HG03565 (cell line): ENCODE results near the gene ZNF512B.
"Not testable (repeated sequence)": the region's sequence is repeated elsewhere in the genome, so short reads cannot be mapped to it uniquely, and the experiment has no call there.

Experiments used
- ATAC-seq: cut with Tn5 transposase; IDR thresholded peaks from one replicate; pipeline ENCODE4 v1.9.1; 2021; ENCODE audit warnings: mild to moderate bottlenecking, moderate library complexity; ENCODE audit not compliant: unreplicated experiment

ZNF512B gene

DNA sequence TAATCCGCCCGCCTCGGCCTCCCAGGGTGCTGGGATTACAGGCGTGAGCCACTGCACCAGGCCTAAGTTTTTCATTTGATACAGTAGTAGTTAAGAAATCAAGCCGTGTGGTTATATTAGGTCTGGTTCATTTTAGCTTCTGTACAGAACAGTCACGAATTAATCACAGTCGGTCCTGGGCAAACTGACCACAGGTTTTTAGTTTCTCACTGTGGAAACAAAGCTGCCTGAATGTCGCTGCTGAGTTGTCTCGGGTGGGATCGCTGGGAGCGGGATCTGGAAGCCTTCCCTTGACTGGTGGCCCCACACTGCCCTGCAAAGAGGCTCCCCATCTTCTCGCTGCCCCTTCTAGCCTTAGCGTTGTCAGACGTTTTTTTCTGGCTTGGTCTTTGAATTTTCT lies 32.1 kb downstream of the ZNF512B start:
- ATAC-seq = no peak

DNA sequence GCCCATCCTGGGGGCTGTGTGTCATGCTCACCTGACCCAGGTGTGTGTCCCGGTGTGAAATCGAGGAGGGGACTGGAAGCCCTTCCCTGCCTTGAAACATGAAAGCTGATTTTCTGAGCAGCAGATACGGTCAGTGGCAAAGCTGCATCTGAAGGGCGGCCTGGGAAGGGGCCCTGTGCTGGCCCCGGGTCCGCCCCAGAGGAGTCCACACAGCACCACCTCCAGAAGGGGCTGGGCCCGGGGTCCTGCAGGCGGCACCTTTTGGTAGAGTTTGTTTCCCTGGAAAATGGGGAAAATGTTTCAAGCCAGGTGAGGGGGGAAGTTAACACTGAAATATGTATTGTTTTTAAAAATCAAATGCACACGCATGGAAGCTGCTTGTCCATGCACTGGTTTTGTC lies 34.3 kb downstream of the ZNF512B start:
- no peak for ATAC-seq

DNA sequence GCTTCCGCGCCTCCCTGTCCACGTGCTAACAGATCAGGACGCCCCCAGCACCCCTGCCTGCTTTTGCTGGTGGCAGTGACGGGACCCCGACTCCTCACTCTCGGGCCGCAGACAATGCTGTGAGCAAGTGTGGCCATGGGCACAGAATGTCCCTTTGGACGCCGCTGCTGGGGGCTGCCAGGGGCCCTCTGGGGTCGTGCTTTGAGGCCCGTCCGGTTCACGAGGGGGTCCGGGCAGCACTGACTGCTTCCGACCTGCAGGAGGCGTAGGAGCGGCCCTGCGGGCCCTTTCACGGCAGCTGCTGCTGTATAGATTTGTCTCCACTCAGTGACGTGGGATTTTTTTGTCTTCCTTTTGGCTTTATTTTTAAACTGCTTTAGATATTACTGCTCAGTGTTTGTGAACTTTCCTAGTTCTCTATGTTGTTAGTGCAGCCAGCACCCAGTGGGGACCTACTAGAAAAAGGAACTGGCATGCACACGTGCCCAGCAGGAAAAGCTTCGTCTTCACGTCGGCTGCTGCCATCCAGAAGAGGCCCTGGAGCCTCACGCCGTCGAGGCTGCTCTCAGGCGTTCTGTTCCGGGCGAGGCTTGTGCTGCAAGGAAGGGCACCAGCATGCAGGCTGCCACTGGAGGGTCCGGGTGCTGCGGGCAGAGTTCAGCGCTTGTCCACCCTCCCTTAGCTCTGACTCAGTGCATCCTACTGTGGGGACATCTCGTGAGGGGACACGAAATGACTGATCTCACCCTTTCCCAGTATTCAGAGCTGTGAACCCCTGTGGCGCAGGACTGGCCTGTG lies 35.3 kb downstream of the ZNF512B start:
- ATAC-seq = no peak

DNA sequence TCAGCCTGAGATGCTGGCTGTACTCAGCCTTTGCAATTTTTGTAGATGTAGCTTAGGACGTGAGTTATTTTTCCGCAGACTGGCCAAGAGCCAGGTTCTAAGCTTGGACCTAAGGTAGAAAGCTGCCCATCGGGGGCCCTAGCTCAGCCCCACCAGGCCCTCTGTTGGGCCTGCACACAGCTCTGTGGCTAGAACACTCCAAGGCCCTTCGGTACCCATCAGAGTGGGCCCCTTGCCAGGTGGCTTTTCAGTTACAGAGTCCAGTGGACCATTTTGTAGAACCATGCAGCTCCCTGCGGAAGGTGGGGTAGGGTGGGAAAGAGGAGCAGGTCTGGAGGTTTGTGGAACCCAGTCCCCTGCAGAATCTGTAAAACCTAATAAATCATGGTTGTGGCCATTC lies 36.1 kb downstream of the ZNF512B start:
- ATAC-seq = no peak

DNA sequence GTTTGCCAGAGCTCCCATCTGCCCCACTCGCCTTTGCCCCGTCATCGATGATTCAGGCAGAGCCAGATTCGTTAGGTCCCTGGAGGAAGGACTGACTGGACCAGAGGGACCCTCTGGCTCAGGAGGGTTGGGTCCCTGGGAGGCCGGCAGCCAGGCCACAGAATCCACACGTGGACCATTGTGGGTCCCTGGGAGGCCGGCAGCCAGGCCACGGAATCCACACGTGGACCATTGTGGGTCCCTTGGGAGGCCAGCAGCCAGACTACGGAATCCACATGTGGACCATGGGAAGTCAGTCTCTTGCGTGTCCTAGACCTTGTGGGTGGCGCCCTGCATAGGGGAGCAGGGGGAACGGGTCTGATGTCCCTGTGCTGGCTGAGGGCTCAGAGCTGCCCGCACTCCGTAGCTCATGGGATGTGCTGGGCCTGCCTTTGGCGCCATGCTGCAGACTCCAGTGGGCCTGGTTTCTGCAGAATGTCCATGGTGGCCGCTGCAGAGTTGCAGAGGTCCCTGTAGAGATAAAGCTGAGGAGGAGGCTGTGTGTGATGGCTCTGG lies 37.0 kb downstream of the ZNF512B start:
- no peak for ATAC-seq

DNA sequence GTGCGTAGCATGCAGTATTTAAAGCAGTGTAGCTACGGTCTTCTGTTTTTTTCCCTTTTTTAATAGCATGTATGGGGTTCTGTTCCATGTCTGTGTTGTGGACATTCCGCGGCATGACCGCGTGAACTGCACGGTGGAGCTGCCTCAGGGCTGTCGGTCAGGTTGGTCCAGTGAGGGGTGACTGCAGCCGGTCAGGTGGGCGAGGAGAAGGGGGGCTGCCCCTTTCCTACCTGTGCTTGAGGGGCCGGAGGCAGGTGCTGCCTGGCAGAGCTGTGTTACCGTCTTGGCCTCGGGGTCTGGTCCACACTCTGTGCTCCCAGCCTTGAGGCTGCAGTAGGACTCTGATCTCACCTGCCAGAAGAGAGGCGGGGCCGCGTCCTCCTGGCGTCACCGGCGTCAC lies 38.0 kb downstream of the ZNF512B start:
- ATAC-seq = no peak

DNA sequence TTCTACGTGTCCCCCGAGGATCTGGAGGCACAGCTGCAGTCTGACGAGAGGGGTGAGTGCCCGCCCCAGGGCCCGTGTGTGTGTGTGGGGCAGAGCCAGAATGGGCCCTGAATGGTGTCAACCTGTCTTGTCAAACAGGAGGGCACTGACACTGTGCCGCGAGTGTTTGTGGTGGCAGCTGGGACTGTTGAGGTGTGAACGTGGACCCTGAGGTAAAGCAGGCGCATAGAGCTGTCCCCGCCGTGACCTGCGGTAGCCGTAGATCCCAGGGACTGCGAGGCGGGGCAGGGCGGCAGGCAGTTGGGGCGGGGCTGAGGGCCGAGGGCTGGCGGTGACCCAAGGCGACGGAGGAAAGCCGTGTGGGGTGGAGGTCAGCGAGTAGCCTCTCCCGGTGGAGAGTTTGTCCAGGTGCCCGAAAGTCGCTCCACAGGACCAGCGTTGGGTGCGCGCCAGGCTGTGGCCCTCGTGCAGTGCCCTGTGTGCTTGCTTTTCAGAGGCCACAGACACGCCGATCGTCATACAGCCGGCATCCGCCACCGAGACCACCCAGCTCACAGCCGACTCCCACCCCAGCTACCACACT lies 38.7 kb downstream of the ZNF512B start:
- ATAC-seq = no peak

DNA sequence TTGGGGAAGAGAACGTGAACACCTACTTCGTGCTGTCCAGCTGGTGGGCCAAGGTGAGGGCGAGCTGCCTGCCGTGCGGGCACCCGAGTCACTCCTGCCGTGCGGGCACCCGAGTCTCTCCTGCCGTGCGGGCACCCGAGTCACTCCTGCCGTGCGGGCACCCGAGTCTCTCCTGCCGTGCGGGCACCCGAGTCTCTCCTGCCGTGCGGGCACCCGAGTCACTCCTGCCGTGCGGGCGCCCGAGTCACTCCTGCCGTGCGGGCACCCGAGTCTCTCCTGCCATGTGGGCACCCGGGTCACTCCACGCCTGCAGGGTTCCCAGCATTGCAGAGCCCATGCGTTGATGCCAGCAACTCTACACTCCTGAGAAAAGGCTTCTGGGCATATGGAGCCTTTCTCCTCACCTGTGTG lies 40.3 kb downstream of the ZNF512B start:
- ATAC-seq = not testable (repeated sequence)

DNA sequence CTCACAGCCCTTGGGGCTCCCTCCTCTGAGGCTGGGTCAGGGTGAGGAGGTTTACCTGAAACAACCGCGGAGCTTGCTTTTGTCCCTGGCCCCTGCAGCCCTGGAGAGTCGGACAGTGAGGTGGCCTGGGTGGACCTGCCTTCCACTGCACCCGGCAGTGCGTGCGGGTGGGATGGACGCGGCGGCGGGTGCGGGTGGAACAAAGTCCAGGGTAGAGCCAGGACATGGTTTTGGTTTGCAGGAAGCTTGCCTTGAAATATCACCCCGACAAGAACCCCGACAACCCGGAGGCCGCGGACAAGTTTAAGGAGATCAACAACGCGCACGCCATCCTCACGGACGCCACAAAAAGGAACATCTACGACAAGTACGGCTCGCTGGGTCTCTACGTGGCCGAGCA lies 40.7 kb downstream of the ZNF512B start:
- ATAC-seq = no peak

DNA sequence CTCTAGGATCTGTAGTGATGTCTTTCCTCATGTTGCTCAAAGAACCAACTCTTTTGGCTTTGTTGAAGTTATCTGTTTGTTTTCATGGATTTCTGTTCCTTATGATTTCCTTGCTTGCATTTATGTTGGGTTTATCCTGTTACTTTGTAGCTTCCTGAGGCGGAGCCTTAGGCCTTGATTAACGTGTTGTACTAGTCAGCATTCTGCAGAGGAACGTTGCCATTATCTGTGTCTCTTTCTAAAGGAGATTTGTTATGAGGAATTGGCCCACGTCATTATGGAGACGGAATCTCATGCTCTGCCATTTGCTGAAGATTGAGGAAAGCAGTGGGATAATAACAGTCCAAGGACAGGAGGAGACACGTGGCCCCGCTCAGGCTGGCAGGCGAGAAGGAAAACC lies 43.4 kb downstream of the ZNF512B start:
- ATAC-seq = no peak

DNA sequence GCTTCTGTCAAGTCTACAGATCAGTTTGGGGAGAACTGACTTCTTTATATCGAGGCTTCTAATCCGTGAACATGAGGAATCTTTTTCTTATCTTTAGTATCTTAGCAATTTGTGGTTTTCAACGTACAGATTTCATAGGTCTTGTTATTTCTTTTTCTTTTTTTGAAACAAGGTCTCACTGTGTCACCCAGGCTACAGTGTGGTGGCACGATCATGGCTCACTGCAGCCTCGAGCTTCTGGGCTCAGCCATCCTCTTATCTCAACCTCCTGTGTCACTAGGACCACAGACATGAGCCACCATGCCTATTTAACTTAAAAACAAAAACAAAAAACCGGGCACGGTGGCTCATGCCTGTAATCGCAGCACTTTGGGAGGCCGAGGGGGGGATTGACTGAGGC lies 45.5 kb downstream of the ZNF512B start:
- ATAC-seq = no peak

DNA sequence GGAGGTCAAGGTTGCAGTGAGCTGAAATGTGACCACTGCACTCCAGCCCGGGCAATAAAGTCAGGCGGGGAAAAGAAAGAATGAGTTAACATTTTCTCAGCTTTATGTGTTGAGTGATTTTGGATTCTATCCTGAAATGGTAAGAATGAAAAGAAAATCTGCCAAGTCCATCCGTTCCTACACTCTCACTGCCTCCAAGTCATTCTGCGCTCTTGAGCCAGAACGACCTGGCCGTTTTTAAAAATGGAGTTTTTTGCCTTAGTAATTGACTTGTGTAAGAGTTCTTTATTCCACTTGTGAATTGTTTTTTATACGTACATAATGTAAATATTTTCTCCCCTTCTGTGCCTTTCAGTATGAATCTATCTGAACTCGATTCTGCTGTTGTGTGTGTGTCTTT lies 46.1 kb downstream of the ZNF512B start:
- no peak for ATAC-seq

DNA sequence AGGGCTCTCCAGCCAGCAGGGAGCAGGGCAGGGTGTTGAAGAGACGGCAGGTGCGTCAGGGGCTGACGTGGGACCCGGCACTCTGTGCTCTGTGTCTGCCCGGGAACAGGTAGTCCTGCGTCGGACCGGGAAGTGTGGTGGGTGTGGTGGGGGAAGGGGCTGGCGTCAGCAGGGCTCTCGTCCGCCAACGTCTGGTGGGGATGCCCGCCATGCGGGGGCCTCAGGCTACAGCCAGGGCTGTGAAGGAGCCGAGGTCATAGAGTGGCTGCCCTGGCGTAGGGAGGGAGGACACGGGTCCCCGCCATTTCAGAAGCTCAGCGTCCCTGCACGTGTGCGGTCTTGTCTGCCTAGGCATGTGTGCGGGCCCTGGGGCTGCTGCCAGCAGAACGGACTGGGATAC lies 49.5 kb downstream of the ZNF512B start:
- ATAC-seq = no peak

DNA sequence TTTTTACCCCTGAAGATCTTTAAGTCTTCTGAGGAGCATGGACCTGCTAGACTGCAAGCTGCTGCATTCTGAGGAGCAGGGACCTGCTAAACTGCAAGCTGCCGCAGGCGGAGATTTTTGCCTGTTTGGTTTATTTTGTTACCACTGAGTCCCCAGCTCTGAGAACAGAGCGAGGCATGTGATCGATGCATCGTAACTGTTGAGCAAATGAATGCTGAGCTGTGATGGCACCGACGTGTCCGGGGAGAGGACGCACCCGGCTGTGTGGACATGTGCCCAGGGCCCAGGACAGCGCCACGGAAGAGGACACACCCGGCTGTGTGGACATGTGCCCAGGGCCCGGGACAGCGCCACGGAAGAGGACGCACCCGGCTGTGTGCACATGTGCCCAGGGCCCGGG lies 50.6 kb downstream of the ZNF512B start:
- ATAC-seq = no peak

DNA sequence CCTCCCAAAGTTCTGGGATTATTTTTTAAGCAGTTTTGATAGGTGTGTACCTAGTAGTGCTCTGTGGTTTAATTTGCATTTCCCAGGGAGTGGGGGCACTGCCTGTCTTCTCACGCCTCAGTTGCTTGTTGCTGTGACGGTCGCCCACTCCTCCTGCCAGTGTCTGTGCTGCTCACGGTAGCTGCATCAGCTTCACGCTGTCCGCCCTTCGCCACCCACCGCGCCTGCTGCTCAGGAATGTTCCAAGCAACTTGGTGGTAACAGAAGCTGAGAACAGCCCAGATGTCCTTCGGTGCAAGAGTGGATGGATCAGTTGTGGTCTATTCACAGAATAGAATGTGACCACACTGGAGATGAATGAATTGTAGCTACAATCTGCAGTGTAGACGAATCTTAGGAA lies 51.9 kb downstream of the ZNF512B start:
- no peak for ATAC-seq

DNA sequence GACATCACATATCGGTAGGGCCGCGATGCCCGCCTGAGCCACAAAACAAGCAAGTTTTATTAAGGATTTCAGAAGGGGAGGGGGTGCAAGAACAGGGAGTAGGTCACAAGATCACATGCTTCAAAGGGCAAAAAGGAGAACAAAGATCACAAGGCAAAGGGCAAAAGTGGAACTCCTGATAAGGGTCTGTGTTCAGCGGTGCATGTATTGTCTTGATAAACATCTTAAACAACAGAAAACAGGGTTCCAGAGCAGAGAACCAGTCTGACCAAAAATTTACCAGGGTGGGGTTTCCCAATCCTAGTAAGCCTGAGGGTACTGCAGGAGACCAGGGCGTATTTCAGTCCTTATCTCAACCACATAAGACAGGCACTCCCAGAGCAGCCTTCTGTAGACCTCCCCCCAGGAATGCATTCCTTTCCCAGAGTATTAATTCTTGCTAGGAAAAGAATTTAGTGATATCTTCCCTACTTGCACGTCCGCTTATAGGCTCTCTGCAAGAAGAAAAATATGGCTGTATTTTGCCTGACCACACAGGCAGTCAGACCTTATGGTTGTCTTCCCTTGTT lies 53.3 kb downstream of the ZNF512B start:
- ATAC-seq = not testable (repeated sequence)

DNA sequence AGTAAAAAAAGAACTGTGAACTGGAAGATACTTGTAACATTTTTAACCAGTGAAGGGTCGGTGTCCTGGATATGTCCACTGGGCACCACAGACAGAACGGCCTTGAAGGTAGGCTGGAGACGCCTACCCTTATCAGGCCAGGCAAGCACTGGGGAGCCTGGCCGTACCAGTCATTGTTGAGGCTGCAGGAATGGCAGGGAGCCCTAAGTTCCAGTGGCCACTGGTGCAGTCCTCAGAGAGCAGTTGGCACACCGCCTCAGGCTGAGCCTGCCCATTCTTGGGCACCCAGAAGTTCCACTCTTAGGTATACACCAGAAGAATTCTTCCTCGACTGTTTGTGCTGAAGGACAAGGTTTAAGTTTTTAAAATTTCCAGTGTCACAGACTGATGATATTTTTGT lies 54.3 kb downstream of the ZNF512B start:
- ATAC-seq = no peak

DNA sequence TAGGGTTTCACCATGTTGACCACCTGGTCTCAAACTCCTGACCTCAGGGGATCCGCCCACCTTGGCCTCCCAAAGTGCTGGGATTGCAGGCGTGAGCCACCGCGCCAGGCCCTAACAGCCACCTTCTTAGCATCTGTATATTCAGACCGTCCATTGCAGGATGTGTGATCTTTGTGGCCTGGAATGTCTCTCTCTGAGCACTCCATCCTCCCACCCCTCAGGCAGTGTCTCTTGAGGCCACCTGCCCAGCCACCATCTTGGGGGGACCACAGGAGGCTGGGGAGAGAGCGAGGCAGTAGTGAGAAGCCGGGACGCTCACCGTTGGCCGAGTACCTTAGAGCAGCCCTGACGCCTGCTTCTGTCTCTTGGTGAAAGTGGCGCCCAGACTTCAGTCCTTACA lies 56.0 kb downstream of the ZNF512B start:
- no peak for ATAC-seq

DNA sequence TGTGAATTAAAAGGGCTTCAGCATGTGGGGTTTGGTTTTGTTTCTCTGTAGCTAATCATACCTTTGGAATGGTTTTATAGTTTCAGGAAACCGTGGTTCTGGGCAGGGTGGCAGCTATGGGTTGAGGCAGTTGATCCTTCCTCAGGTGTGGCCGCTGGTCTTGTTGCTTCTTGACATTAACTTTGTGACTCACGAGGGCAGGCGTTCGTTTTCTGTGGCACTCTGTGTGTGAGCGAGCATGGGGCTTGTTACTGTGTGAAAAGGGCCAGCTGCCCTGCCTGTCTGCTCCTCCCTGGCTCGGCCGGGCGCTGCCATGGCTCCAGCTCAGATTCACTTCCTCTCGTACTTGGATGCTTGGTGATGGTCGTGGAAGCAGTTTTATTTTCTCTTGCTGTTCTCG lies 58.6 kb downstream of the ZNF512B start:
- ATAC-seq = no peak

DNA sequence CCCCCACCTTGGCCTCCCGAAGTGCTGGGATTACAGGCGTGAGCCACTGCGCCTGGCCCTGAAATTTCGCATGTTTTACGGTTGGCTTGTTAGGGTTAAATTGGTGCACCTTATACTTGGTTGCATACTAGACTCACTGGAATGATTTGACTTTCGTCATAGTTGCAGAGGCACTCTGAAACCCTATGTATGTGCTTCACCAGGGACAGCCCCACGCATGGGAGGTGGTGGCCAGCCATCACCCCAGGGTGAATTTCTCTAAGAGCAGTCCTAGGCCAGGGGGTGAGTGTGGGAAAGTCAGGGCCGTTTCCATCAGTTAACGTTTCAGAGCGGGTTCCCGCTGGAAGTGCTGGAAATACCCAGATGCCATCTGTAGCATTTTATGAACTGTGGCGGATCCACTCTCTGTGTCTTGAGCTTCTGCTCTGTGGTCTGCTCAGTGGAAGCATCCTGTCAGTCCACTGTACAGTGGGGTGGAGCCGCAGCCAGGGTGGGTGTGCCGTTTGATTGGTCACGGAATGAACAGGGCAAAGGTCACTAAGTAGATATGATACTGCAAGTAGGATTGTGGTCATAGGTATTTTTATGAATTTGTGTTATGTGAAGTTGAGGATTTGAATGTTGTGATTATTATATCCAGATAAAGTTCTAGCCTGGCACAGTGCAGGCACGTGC lies 61.6 kb downstream of the ZNF512B start:
- ATAC-seq = no peak
